Esophagus muscularis mucosa (tissue), 4 donors: ENCODE data around the gene P2RX5.

Experiments
- EP300 ChIP-seq: sonication (generic); formaldehyde crosslinking; IDR thresholded peaks from one replicate; pipeline ENCODE4 v1.6.1; 2017; ENCODE audit warnings: antibody characterized with exemption
- POLR2A ChIP-seq: fragments of 450-650 bp; IDR thresholded peaks from one replicate; pipeline ENCODE4 v1.6.1; 2017; ENCODE audit warnings: antibody characterized with exemption, moderate library complexity, mild to moderate bottlenecking, low read depth
- POLR2AphosphoS5 ChIP-seq, 2 donors: sonication (generic); formaldehyde crosslinking; IDR thresholded peaks; one replicate each; pipeline ENCODE4 v1.6.1; 2017; ENCODE audit warnings: antibody characterized with exemption in 2 of 2
- TF ChIP-seq, protein P1 (sequence below), 3 experiments: fragments of 200-600 bp in 2 of 3; fragments of 450-650 bp in 1 of 3; sonication (generic) in 2 of 3; IDR thresholded peaks; one replicate each; pipeline ENCODE4 v1.5.1; 2017 to 2019; ENCODE audit warnings: antibody characterized with exemption in 3 of 3, mild to moderate bottlenecking in 2 of 3, moderate library complexity in 1 of 3

DNA sequence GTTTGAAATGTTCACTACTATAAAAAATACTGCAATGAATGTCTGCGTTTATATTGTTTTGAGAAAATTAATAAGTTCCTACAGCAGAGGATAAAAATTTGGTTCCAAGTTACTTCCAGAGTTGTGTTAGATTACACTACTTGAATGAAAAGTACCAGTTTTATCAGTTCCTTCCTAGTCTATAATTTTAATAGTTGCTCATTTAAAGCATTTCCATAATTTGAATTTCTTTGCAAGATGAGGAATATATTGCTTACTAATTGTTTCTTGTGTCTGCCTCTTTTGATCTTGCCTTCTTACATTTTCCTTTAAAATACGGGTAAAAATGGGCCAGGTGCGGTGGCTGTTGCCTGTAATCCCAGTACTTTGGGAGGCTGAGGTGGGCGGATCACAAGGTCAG, 23.4 kb downstream of the P2RX5 start:
- no peak for TF ChIP-seq POLR2AphosphoS5 (IDR thresholded peaks at IDR 0.05)
- TF ChIP-seq POLR2A: no peak
- TF ChIP-seq, protein P1, sequence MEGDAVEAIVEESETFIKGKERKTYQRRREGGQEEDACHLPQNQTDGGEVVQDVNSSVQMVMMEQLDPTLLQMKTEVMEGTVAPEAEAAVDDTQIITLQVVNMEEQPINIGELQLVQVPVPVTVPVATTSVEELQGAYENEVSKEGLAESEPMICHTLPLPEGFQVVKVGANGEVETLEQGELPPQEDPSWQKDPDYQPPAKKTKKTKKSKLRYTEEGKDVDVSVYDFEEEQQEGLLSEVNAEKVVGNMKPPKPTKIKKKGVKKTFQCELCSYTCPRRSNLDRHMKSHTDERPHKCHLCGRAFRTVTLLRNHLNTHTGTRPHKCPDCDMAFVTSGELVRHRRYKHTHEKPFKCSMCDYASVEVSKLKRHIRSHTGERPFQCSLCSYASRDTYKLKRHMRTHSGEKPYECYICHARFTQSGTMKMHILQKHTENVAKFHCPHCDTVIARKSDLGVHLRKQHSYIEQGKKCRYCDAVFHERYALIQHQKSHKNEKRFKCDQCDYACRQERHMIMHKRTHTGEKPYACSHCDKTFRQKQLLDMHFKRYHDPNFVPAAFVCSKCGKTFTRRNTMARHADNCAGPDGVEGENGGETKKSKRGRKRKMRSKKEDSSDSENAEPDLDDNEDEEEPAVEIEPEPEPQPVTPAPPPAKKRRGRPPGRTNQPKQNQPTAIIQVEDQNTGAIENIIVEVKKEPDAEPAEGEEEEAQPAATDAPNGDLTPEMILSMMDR (IDR thresholded peaks at IDR 0.05): no peak
- no peak for TF ChIP-seq EP300
